Hypothalamus (tissue), 51 donors: Measurements from ENCODE around the gene APMAP.
A peak's percentile ranks its signal among the peaks of the same experiment; 100 is the strongest.

Experiments
- DNase-seq, 51 donors: peaks; one replicate each; lab custom pipeline; 2025; lab: John Stamatoyannopoulos, UW

APMAP gene

DNA sequence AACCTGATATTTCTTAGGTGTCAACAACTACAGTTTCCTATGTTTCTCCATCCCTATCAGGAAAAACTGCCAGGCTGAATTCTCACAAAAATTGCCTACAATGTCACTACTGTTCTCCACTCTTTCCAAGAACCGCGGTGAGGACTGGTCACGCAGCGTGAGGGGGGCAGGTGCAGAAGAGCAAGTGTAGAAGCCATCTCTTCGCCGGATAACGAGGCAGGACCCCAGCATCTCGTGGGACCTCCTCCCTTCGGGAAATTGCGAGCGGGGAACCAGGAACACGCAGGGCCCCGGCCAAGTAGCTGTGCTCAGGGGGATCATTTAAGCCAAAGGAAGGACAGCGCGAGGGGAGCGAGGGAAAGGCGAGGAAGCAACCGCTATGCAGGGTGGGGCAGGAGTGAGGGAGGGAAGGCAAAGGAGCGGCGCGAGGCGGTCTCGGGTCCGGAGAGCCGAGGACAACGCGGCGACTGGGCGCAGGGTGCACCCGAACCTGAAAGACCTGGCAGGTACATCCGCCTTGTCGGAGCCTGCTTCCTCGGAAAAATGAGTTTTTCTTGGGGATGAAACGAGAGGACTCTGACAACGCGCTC, 559 bp downstream of the APMAP start:
- DNase-seq: peak in 2 of 51 donors; percentile 48 to 57

GRCh38 chr20:24990810-24991252, 1.7 kb downstream of the APMAP start:
- DNase-seq: no peak

DNA sequence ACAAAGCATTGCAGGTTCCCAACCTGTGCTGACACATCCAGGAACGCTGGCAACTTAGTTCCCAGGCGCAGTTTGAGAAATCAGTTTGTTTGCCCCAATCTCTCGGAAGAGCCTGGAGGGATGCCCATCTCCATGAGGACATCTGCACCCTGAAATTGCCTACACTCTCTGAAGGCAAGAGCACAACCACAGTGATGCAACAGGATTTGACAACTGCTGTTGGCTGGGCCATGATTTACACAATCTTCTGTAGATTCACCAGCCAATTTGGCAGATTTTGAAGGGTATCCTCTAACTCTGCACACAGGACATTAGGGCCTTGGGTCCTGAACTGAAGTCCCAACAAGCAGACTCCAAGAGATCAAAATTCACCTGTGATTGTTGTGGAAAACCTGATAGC, 3.4 kb downstream of the APMAP start:
- no peak for DNase-seq

DNA sequence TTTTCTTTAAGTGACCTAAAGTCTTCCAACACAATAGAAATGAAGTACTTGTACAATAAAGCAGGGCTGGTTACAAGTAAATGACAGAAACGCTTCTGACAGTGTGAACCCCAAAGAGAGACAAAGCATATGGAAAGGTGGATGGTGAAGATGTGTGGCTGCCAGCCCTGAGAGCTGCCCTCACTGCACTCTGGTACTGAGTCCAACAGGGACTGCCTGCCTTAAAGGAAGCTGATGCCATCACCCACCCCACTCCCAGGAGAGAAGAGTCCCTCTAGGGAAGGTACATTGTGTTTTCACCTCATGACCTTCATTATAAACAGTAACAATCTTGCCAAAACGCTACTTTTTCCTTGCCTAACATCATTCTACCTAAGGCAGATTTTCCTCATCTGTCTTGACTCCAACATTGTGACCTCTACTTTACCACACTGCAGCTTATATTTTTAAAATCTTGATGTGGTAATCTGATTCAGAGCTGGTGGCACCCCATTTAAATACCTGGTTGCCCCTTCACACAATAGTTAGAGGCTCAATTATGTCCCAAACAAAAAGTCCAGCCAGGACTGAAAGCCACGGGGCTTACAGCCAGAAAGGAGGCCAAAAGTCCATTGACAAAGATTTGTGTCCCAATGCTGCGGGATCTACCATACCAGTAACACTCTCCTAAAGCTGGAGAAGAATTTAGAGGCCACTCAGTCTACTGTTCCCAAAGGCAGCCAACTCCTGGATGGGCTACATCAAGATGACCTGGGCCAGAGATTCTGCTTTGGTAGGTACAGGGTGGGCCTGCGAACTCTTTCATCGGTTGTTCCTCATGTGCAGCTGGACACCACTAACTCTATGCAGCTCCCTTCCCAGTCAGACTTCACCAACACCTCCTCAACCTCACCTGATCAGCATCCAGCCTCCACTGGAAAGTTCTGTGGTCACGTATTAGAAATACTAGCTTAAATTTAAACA, 4.4 kb downstream of the APMAP start:
- DNase-seq: no peak

DNA sequence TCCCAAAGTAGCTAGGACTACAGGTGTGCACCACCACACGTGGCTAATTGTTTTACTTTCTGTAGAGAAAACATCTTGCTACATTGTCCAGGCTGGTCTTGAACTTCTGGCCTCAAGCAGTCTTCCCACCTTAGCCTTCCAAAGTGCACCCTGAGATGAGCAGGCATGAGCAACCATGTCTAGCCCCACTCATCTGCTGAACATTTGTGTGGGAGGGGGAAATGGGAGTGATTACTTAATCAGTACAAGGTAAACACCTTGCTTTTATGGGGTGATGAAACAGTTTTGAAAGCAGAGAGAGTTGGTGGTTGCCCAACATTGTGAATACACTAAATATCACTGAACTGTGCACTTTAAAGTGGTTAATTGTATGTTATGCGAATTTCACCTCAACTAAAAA, 5.3 kb downstream of the APMAP start:
- no peak for DNase-seq

GRCh38 chr20:24986436-24987015, 6.0 kb downstream of the APMAP start:
- DNase-seq: no peak

GRCh38 chr20:24985802-24986201, 6.7 kb downstream of the APMAP start:
- DNase-seq: no peak

- no peak for DNase-seq
Measured at GRCh38 chr20:24984961-24985640, 7.5 kb downstream of the APMAP start.

DNA sequence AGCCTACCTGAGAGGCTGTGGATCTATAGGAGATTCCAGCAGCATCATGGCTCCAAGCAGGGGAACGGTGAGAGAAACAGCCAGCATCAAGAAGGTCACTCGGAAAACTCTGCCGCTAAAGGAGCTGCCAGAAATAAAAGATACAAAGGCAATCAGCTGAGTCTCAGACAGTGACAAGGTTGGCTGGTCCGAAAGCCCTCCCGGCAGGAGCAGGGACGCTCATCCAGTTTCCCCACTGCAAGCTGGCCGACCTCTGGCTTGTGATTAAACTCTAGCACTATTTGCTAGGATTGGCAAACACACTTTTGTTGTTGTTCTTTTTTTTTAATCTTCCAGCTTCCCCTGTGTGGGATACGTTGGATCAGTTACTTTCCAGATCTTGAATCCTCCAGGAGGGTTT, 8.7 kb downstream of the APMAP start:
- no peak for DNase-seq

GRCh38 chr20:24981790-24982189, 10.8 kb downstream of the APMAP start:
- peak in 13 of 51 donors; percentile 17 to 44 (median 30) for DNase-seq

DNA sequence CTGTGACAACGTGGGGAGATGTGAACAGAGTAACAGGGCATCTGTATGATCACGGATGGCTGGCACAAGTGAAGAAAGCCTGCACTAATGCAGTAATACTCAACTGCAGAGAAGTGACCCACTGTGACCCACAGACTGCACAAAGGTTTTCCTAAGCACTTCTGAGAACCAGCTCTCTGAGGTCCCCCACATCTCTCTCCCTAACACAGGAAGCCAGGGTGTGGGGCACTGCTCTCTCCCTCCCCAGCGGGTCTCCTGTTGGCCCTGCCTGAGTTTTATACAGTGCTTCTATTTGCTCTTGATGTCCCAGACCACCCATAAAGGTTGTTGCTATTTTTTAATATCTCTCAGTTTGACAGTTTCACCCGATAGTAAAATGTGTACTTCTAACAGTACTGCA, 11.3 kb downstream of the APMAP start:
- DNase-seq: no peak

GRCh38 chr20:24980291-24981053, 12.1 kb downstream of the APMAP start:
- no peak for DNase-seq

GRCh38 chr20:24979036-24979960, 13.3 kb downstream of the APMAP start:
- no peak for DNase-seq

- peak in 31 of 51 donors; percentile 18 to 80 (median 54) for DNase-seq
Measured at GRCh38 chr20:24978513-24978912, 14.0 kb downstream of the APMAP start.

DNA sequence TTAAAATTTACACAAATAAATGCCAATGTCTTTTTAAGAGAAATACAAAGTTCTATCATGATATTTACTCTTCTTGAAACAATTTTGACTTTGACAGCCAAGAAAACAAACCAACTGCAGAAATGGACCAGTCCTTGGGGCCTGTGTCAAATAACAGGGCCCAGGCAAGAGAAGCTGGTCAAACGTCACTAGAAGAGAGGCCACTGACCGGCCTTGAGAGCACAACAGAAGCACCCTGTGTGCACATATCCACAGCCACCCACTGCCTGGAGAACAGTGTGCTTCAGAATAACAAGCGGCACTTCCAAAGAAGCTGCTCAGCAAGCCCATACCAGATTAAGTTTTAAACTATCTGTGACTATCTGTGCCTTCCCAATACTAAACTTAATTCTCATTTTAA, 14.8 kb downstream of the APMAP start:
- peak in 12 of 51 donors; percentile 15 to 50 (median 36) for DNase-seq

DNA sequence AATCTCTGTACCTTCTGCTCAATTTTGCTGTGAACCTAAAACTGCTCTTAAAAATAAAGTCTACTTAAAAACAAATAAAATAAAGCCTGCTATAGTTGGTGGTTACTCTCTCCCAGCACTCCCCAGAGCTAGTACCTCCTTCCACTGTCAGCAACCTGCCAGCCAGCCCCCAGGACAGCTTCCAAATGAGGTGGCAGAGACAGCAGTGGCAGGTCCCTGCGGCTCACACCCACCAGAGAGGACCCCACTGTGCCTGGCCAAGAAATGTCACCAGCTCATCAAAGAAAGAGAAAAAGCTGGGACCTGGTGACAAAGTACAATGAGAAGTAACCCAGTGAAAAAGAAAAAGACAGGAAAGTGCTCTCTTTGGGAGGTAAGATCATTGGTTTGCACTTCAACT, 15.2 kb downstream of the APMAP start:
- no peak for DNase-seq

GRCh38 chr20:24972341-24972740, 20.2 kb downstream of the APMAP start:
- DNase-seq: no peak

GRCh38 chr20:24971376-24972101, 21.0 kb downstream of the APMAP start:
- DNase-seq: no peak
